ENCODE measurements around the gene SPG11. TPM values are rescaled to one million over a fixed set of nuclear protein-coding genes. Genes with fewer than 3 reads are reported as not detected.

The SPG11 gene
- total and polyA plus RNA-seq, 9 of the 15 experiments (the other 6 are each of a cell fraction or from before 2014, with no cell fraction given) = 23.3 to 71.2 (median 45.6) TPM

DNA sequence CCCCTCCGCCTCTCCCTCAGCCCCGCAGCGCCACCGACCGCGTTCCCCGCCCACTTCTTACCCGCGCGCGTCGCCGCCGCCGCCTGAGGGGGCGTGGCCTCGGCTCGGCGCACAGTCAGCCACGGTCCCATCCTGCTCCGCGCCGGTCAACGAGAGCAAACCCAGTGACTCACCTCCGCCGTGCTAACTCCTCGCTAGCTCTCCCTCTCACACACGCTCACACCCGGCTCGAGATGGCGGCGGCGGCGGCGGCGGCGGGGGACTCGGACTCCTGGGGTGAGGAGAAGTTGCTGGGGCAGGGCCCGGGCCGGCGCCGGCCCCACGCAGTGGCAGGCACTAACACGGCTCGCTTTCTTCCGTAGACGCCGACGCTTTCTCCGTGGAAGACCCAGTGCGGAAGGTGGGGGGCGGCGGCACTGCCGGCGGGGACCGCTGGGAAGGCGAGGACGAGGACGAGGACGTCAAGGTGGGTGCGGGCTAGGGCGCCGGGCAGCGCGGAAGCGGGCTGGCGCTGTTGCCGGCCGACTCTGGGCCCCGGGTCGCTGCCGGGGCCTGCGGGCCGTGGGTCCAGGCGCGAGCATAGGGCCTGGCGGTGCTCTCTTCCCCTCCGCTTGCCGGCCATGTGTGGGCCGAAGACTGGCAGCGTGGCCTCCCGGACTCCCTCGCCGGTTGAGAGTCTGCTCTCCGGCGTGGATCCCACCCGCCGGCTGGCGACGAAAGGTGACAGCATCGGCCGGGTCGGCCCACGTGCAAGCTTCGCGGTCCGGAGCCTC lies 126.3 kb downstream of the SPG11 start, which contains the start of gene EIF3J (continued):
- TF ChIP-seq ZNF57 (CRISPR knock-in tag; IDR thresholded peaks at IDR 0.05) (no peak), FOS (IDR thresholded peaks at IDR 0.05; ENCODE audit: extremely low read depth, insufficient read length) (no peak), ZNF232 (CRISPR knock-in tag; IDR thresholded peaks at IDR 0.05) (peak; percentile 79), TEAD1 (CRISPR knock-in tag; IDR thresholded peaks at IDR 0.05) (peak in 1 of 2 experiments; percentile 55; a peak in 1 of 4 replicates), SMAD1 (IDR thresholded peaks at IDR 0.05; ENCODE audit: low read depth, low read length, partially characterized antibody) (no peak), ZNF239 (CRISPR knock-in tag; IDR thresholded peaks at IDR 0.05) (no peak), ZNF551 (CRISPR knock-in tag; IDR thresholded peaks at IDR 0.05) (no peak), SREBF2 (CRISPR knock-in tag; IDR thresholded peaks at IDR 0.05) (no peak), KLF16 (IDR thresholded peaks at IDR 0.05) (no peak), ZNF134 (CRISPR knock-in tag; conservative IDR thresholded peaks at IDR 0.05) (no peak), FOXM1 (IDR thresholded peaks at IDR 0.05; ENCODE audit: low read depth) (no peak), FOXM1 (CRISPR knock-in tag; IDR thresholded peaks at IDR 0.05; ENCODE audit: low read depth) (no peak), ZNF282 (CRISPR knock-in tag; IDR thresholded peaks at IDR 0.05) (peak; percentile 98)
- TF ChIP-seq, protein P1, sequence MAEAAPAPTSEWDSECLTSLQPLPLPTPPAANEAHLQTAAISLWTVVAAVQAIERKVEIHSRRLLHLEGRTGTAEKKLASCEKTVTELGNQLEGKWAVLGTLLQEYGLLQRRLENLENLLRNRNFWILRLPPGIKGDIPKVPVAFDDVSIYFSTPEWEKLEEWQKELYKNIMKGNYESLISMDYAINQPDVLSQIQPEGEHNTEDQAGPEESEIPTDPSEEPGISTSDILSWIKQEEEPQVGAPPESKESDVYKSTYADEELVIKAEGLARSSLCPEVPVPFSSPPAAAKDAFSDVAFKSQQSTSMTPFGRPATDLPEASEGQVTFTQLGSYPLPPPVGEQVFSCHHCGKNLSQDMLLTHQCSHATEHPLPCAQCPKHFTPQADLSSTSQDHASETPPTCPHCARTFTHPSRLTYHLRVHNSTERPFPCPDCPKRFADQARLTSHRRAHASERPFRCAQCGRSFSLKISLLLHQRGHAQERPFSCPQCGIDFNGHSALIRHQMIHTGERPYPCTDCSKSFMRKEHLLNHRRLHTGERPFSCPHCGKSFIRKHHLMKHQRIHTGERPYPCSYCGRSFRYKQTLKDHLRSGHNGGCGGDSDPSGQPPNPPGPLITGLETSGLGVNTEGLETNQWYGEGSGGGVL (CRISPR knock-in tag; IDR thresholded peaks at IDR 0.05) = no peak
- TF ChIP-seq, protein P2, sequence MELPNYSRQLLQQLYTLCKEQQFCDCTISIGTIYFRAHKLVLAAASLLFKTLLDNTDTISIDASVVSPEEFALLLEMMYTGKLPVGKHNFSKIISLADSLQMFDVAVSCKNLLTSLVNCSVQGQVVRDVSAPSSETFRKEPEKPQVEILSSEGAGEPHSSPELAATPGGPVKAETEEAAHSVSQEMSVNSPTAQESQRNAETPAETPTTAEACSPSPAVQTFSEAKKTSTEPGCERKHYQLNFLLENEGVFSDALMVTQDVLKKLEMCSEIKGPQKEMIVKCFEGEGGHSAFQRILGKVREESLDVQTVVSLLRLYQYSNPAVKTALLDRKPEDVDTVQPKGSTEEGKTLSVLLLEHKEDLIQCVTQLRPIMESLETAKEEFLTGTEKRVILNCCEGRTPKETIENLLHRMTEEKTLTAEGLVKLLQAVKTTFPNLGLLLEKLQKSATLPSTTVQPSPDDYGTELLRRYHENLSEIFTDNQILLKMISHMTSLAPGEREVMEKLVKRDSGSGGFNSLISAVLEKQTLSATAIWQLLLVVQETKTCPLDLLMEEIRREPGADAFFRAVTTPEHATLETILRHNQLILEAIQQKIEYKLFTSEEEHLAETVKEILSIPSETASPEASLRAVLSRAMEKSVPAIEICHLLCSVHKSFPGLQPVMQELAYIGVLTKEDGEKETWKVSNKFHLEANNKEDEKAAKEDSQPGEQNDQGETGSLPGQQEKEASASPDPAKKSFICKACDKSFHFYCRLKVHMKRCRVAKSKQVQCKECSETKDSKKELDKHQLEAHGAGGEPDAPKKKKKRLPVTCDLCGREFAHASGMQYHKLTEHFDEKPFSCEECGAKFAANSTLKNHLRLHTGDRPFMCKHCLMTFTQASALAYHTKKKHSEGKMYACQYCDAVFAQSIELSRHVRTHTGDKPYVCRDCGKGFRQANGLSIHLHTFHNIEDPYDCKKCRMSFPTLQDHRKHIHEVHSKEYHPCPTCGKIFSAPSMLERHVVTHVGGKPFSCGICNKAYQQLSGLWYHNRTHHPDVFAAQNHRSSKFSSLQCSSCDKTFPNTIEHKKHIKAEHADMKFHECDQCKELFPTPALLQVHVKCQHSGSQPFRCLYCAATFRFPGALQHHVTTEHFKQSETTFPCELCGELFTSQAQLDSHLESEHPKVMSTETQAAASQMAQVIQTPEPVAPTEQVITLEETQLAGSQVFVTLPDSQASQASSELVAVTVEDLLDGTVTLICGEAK (IDR thresholded peaks at IDR 0.05) = no peak
- TF ChIP-seq, protein P2 (CRISPR knock-in tag; IDR thresholded peaks at IDR 0.05) = no peak
- TF ChIP-seq, protein P3, sequence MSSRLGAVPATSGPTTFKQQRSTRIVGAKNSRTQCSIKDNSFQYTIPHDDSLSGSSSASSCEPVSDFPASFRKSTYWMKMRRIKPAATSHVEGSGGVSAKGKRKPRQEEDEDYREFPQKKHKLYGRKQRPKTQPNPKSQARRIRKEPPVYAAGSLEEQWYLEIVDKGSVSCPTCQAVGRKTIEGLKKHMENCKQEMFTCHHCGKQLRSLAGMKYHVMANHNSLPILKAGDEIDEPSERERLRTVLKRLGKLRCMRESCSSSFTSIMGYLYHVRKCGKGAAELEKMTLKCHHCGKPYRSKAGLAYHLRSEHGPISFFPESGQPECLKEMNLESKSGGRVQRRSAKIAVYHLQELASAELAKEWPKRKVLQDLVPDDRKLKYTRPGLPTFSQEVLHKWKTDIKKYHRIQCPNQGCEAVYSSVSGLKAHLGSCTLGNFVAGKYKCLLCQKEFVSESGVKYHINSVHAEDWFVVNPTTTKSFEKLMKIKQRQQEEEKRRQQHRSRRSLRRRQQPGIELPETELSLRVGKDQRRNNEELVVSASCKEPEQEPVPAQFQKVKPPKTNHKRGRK (tag; IDR thresholded peaks at IDR 0.05) = no peak

All from K562 (cell line).